Upper lobe of left lung (tissue), 4 donors: ENCODE results near the gene MMGT1.

ENCODE experiments used
- CTCF ChIP-seq, 6 experiments: fragments of 450-650 bp in 4 of 6; fragments of 200-600 bp in 2 of 6; sonication (generic) in 2 of 6; IDR thresholded peaks; one replicate each; pipeline ENCODE4 v1.5.1; 2016 to 2019; ENCODE audit warnings: antibody characterized with exemption in 6 of 6
- POLR2A ChIP-seq, 4 donors: fragments of 450-650 bp; IDR thresholded peaks; one replicate each; pipeline ENCODE4 v1.5.1; 2016 to 2017; ENCODE audit warnings: antibody characterized with exemption in 4 of 4, mild to moderate bottlenecking in 2 of 4

GRCh38 chrX:135951291-135951690 is 22.5 kb downstream of the MMGT1 start:
- TF ChIP-seq POLR2A (IDR thresholded peaks at IDR 0.05) (no peak), CTCF (IDR thresholded peaks at IDR 0.05) (no peak)
